LNCAP (cell line): Measurements from ENCODE around the gene RNF141.

Source experiments
- CTCF ChIP-seq: fragments of 450-650 bp; IDR thresholded peaks from 2 replicates; pipeline ENCODE4 v1.5.1; 2017; ENCODE audit warnings: mild to moderate bottlenecking

Gene RNF141

GRCh38 chr11:10496296-10496936 lies 44.6 kb downstream of the RNF141 start:
- TF ChIP-seq CTCF: no peak

- TF ChIP-seq CTCF: no peak
Observed at GRCh38 chr11:10495464-10495786, 45.6 kb downstream of the RNF141 start.

GRCh38 chr11:10494636-10495463 lies 46.1 kb downstream of the RNF141 start:
- TF ChIP-seq CTCF: no peak

- no peak for TF ChIP-seq CTCF
Observed at GRCh38 chr11:10493041-10493663, 47.8 kb downstream of the RNF141 start.

GRCh38 chr11:10492084-10492483 lies 48.9 kb downstream of the RNF141 start:
- TF ChIP-seq CTCF: no peak

GRCh38 chr11:10490398-10491241 lies 50.4 kb downstream of the RNF141 start:
- no peak for TF ChIP-seq CTCF

- TF ChIP-seq CTCF: no peak
Observed at GRCh38 chr11:10490032-10490397, 51.0 kb downstream of the RNF141 start.
